Esophagus squamous epithelium (tissue), 5 donors: ENCODE data around the gene KDELR3. TPM values are rescaled to one million over a fixed set of nuclear protein-coding genes. Genes with fewer than 3 reads are reported as not detected.

Experiments used
- DNase-seq: peaks from one replicate; lab custom pipeline; 2025; lab: John Stamatoyannopoulos, UW
- H3K27ac ChIP-seq, 4 donors: fragments of 200-600 bp; sonication (generic); one replicate each; pipeline ENCODE4 v1.5.1; 2016 to 2019; ENCODE audit warnings: mild to moderate bottlenecking in 1 of 4
- H3K27me3 ChIP-seq, 4 donors: fragments of 200-600 bp; sonication (generic); 1 replicate in 3 of 4; 2 replicates in 1 of 4; pipeline versions ENCODE4 v1.5.1 to v1.6.0; 2017 to 2021; ENCODE audit warnings: antibody characterized with exemption in 1 of 4
- H3K36me3 ChIP-seq, 3 donors: fragments of 200-600 bp; sonication (generic); one replicate each; pipeline ENCODE4 v1.5.1; 2016 to 2019
- H3K4me1 ChIP-seq, 3 donors: fragments of 200-600 bp; sonication (generic); one replicate each; pipeline ENCODE4 v1.5.1; 2017 to 2019
- H3K4me3 ChIP-seq, 4 donors: fragments of 200-600 bp; sonication (generic); 1 replicate in 3 of 4; 2 replicates in 1 of 4; pipeline ENCODE4 v1.5.1; 2016 to 2019; ENCODE audit warnings: mild to moderate bottlenecking in 2 of 4, moderate library complexity in 1 of 4
- H3K9me3 ChIP-seq, 3 donors: fragments of 200-600 bp; sonication (generic); one replicate each; pipeline ENCODE4 v1.5.1; 2016 to 2019
- CTCF ChIP-seq, 6 experiments: fragments of 450-650 bp in 4 of 6; fragments of 200-600 bp in 2 of 6; sonication (generic) in 2 of 6; IDR thresholded peaks; one replicate each; pipeline ENCODE4 v1.5.1; 2016 to 2019; ENCODE audit warnings: antibody characterized with exemption in 6 of 6, mild to moderate bottlenecking in 4 of 6, moderate library complexity in 4 of 6
- POLR2A ChIP-seq, 4 donors: fragments of 450-650 bp; IDR thresholded peaks; one replicate each; pipeline ENCODE4 v1.6.1; 2017; ENCODE audit warnings: antibody characterized with exemption in 4 of 4, mild to moderate bottlenecking in 4 of 4, moderate library complexity in 3 of 4
- WGBS, 2 donors: methylation state at CpG; one replicate each; pipeline ENCODE4 v1.1.5; 2018; 5-methylcytosine and 5-hydroxymethylcytosine counted together
- intact Hi-C: fragments of 100-400 bp; cut with DNase I; formaldehyde crosslinking; loops from one replicate; pipeline ENCODE4 v1.15.0; 2022
- total RNA-seq, 4 donors: library from RNA; depleted of rRNA; stranded (reverse); fragments of >200 nt; gene quantifications; one replicate each; pipeline ENCODE4 v1.1.0, GENCODE V29; 2016
- donor health status: DM: yes; HTN: yes; CAD: no.

The KDELR3 gene
- total RNA-seq, 4 donors from 2014 or later: 1.1 to 9.6 (median 1.9) TPM

GRCh38 chr22:38513063-38513462 is 45.2 kb downstream of the KDELR3 start:
- H3K36me3 ChIP-seq: no peaks in the 10 kb centered on the region
- H3K27ac ChIP-seq: no peak overlapping the region
- no peaks in the 10 kb centered on the region for H3K9me3 ChIP-seq
- no peak overlapping the region for H3K4me3 ChIP-seq
- H3K4me1 ChIP-seq: no peaks in the 10 kb centered on the region
- no peaks in the 10 kb centered on the region for H3K27me3 ChIP-seq
- WGBS, 2 donors: 78 to 93% methylated on average over 1 of the region's 1 CpG
- no peak for DNase-seq
- intact Hi-C loops: no loop called here
- TF ChIP-seq CTCF (IDR thresholded peaks at IDR 0.05) (peak in 2 of 6 experiments; percentile 7 to 14), POLR2A (IDR thresholded peaks at IDR 0.05) (no peak)

- Histone ChIP-seq H3K27ac (no peak overlapping the region), H3K9me3 (no peaks in the 10 kb centered on the region), H3K4me3 (no peak overlapping the region), H3K27me3 (no peaks in the 10 kb centered on the region), H3K4me1 (no peaks in the 10 kb centered on the region), H3K36me3 (no peaks in the 10 kb centered on the region)
- TF ChIP-seq POLR2A (IDR thresholded peaks at IDR 0.05) (no peak), CTCF (IDR thresholded peaks at IDR 0.05) (no peak)
- 78 to 86% methylated on average over 4 of the region's 4 CpGs for WGBS, 2 donors
- intact Hi-C loops: no loop called here
- DNase-seq: no peak
Observed at GRCh38 chr22:38518620-38519019, 50.7 kb downstream of the KDELR3 start.

- Histone ChIP-seq H3K27ac (no peak overlapping the region), H3K9me3 (no peaks in the 10 kb centered on the region), H3K36me3 (no peaks in the 10 kb centered on the region), H3K4me3 (no peak overlapping the region), H3K27me3 (no peaks in the 10 kb centered on the region), H3K4me1 (no peaks in the 10 kb centered on the region)
- DNase-seq: no peak
- WGBS, 2 donors: 88 to 98% methylated on average over 2 of the region's 2 CpGs
- intact Hi-C loops: no loop called here
- no peak for TF ChIP-seq POLR2A (IDR thresholded peaks at IDR 0.05)
- no peak for TF ChIP-seq CTCF (IDR thresholded peaks at IDR 0.05)
Observed at GRCh38 chr22:38519453-38520250, 51.8 kb downstream of the KDELR3 start.

- no peaks in the 10 kb centered on the region for H3K27me3 ChIP-seq
- no peaks in the 10 kb centered on the region for H3K9me3 ChIP-seq
- DNase-seq: no peak
- intact Hi-C loops: no loop called here
- no peaks in the 10 kb centered on the region for H3K4me1 ChIP-seq
- 91 to 94% methylated on average over 3 of the region's 3 CpGs for WGBS, 2 donors
- no peak overlapping the region for H3K27ac ChIP-seq
- no peaks in the 10 kb centered on the region for H3K36me3 ChIP-seq
- TF ChIP-seq CTCF (IDR thresholded peaks at IDR 0.05) (no peak), POLR2A (IDR thresholded peaks at IDR 0.05) (no peak)
- no peak overlapping the region for H3K4me3 ChIP-seq
Observed at GRCh38 chr22:38523029-38523428, 55.1 kb downstream of the KDELR3 start.

- no peaks in the 10 kb centered on the region for H3K4me1 ChIP-seq
- H3K36me3 ChIP-seq: no peaks in the 10 kb centered on the region
- no peak for TF ChIP-seq CTCF (IDR thresholded peaks at IDR 0.05)
- no peak for TF ChIP-seq POLR2A (IDR thresholded peaks at IDR 0.05)
- H3K4me3 ChIP-seq: no peak overlapping the region
- 86 to 95% methylated on average over 5 of the region's 5 CpGs for WGBS, 2 donors
- no peak overlapping the region for H3K27ac ChIP-seq
- H3K27me3 ChIP-seq: no peaks in the 10 kb centered on the region
- intact Hi-C loops: no loop called here
- DNase-seq: no peak
- no peaks in the 10 kb centered on the region for H3K9me3 ChIP-seq
Observed at GRCh38 chr22:38523479-38523878, 55.6 kb downstream of the KDELR3 start.
